Neural progenitor cell (in vitro differentiated cells): ENCODE measurements around the gene EGLN1.

Experiments used
- EZH2 ChIP-seq: fragments of 200-600 bp; sonication (generic); IDR thresholded peaks from 2 replicates; pipeline ENCODE4 v1.6.1; 2017; ENCODE audit warnings: antibody characterized with exemption, mild to moderate bottlenecking, moderate library complexity
- EZH2phosphoT487 ChIP-seq: fragments of 200-600 bp; sonication (generic); IDR thresholded peaks from 2 replicates; pipeline ENCODE4 v1.6.1; 2017; ENCODE audit warnings: antibody characterized with exemption
- TF ChIP-seq, protein P1 (sequence below): fragments of 200-600 bp; sonication (generic); IDR thresholded peaks from 2 replicates; pipeline ENCODE4 v1.5.1; 2017; ENCODE audit warnings: antibody characterized with exemption, mild to moderate bottlenecking

DNA sequence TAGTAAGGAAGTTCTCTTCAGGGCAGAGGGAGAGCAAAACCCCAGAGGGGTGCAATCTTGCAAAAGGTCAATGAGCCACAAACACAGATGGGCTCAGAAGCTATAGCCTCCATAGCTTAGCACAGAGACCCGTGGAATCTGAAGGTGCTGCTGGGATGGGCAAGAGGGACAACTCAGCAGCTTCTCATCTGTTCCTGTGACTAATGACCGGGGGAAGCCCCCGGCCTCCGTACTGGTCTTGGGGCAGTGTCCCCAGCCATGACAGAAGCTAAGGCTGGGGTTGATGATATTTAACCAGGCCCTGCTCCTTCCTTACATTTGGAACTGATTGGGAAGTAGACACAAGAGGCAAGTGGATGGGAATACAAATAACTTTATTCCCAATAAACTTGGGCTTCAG, 103.5 kb downstream of the EGLN1 start:
- TF ChIP-seq, protein P1, sequence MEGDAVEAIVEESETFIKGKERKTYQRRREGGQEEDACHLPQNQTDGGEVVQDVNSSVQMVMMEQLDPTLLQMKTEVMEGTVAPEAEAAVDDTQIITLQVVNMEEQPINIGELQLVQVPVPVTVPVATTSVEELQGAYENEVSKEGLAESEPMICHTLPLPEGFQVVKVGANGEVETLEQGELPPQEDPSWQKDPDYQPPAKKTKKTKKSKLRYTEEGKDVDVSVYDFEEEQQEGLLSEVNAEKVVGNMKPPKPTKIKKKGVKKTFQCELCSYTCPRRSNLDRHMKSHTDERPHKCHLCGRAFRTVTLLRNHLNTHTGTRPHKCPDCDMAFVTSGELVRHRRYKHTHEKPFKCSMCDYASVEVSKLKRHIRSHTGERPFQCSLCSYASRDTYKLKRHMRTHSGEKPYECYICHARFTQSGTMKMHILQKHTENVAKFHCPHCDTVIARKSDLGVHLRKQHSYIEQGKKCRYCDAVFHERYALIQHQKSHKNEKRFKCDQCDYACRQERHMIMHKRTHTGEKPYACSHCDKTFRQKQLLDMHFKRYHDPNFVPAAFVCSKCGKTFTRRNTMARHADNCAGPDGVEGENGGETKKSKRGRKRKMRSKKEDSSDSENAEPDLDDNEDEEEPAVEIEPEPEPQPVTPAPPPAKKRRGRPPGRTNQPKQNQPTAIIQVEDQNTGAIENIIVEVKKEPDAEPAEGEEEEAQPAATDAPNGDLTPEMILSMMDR = no peak
- TF ChIP-seq EZH2phosphoT487 = no peak
- TF ChIP-seq EZH2 = no peak
